OCI-LY1 (cell line): ENCODE data around the gene GARIN5A.

Source experiments
- H2AFZ ChIP-seq: fragments of 200-600 bp; sonication (generic), shearing (Covaris generic); 2 replicates; pipeline ENCODE4 v1.6.0; 2014; ENCODE audit warnings: antibody characterized with exemption, mild to moderate bottlenecking, low read length
- H3F3A ChIP-seq: fragments of 200-600 bp; sonication (generic), shearing (Covaris generic); 2 replicates; pipeline ENCODE4 v1.6.0; 2014; ENCODE audit warnings: mild to moderate bottlenecking, antibody characterized with exemption, low read length, moderate library complexity; ENCODE audit not compliant: insufficient read depth
- H3K27ac ChIP-seq: fragments of 200-600 bp; sonication (generic); 2 replicates; pipeline ENCODE4 v1.5.1; 2014; ENCODE audit warnings: low read length, mixed run types, mild to moderate bottlenecking, low read depth; ENCODE audit not compliant: poor library complexity, severe bottlenecking
- H3K27me3 ChIP-seq: fragments of 200-600 bp; sonication (generic); 2 replicates; pipeline ENCODE4 v1.6.0; 2014; ENCODE audit warnings: antibody characterized with exemption, mild to moderate bottlenecking, low read length, moderate library complexity; ENCODE audit not compliant: insufficient read depth
- H3K36me3 ChIP-seq: fragments of 200-600 bp; sonication (generic); 2 replicates; pipeline ENCODE4 v1.6.1; 2014; ENCODE audit warnings: mild to moderate bottlenecking, antibody characterized with exemption, low read length, moderate library complexity, mixed read lengths; ENCODE audit not compliant: insufficient read depth
- H3K4me1 ChIP-seq: fragments of 200-600 bp; sonication (generic); 2 replicates; pipeline ENCODE4 v1.5.1; 2014; ENCODE audit warnings: mild to moderate bottlenecking, low read length, moderate library complexity; ENCODE audit not compliant: insufficient read depth, severe bottlenecking
- H3K4me2 ChIP-seq: fragments of 200-600 bp; sonication (generic), shearing (Covaris generic); 2 replicates; pipeline ENCODE4 v1.6.1; 2014; ENCODE audit warnings: low read length
- H3K4me3 ChIP-seq: fragments of 200-600 bp; sonication (generic); 2 replicates; pipeline ENCODE4 v1.5.1; 2014; ENCODE audit warnings: low read length, low read depth, mild to moderate bottlenecking, mixed read lengths; ENCODE audit not compliant: poor library complexity, severe bottlenecking
- H3K79me2 ChIP-seq: fragments of 200-600 bp; shearing (Covaris generic); 2 replicates; pipeline ENCODE4 v1.6.1; 2016; ENCODE audit warnings: mixed run types, low read length, mixed read lengths; ENCODE audit not compliant: insufficient read depth
- H3K9ac ChIP-seq: fragments of 200-600 bp; sonication (generic), shearing (Covaris generic); 2 replicates; pipeline ENCODE4 v1.6.1; 2014; ENCODE audit warnings: mild to moderate bottlenecking, low read length, mixed read lengths
- H3K9me2 ChIP-seq: fragments of 200-600 bp; sonication (generic), shearing (Covaris generic); 2 replicates; pipeline ENCODE4 v1.6.1; 2014; ENCODE audit warnings: low read depth, mild to moderate bottlenecking, low read length, mixed read lengths
- H3K9me3 ChIP-seq: fragments of 200-600 bp; shearing (Covaris generic); 2 replicates; pipeline ENCODE4 v1.6.1; 2014; ENCODE audit warnings: low read length, mixed read lengths
- H4K20me1 ChIP-seq: fragments of 200-600 bp; sonication (generic), shearing (Covaris generic); 2 replicates; pipeline ENCODE4 v1.6.0; 2016; ENCODE audit warnings: mild to moderate bottlenecking, low read length; ENCODE audit not compliant: insufficient read depth
- CTCF ChIP-seq: fragments of 200-600 bp; sonication (generic), shearing (Covaris generic); IDR thresholded peaks from 2 replicates; pipeline ENCODE4 v1.5.1; 2017; ENCODE audit warnings: mild to moderate bottlenecking, antibody characterized with exemption, low read length, moderate library complexity, mixed read lengths
- EZH2 ChIP-seq: fragments of 200-600 bp; sonication (generic), shearing (Covaris generic); IDR thresholded peaks from 2 replicates; pipeline ENCODE4 v1.8.0; 2017; ENCODE audit warnings: borderline replicate concordance, mixed run types, mild to moderate bottlenecking, antibody characterized with exemption, low read length, moderate library complexity, mixed read lengths

GARIN5A gene

GRCh38 chr19:50476224-50476906, at the start of gene GARIN5A, which contains the start of gene EMC10:
GARIN5A (minus strand) TSS chr19:50476848; CDS start chr19:50476388, 460 bp downstream.
EMC10 (plus strand) TSS chr19:50476507; CDS start chr19:50476545, 38 bp downstream.
- Histone ChIP-seq H3F3A (no peaks in the 10 kb centered on the region), H3K4me3 (peak within 1 kb of the TSS; percentile 92), H2AFZ (no peak within 1 kb of the TSS), H3K9me3 (peaks cover 5% of the 10 kb centered on the region), H3K9ac (peak within 1 kb of the TSS; percentile 95), H3K36me3 (peaks cover 38% of the 10 kb centered on the region), H3K9me2 (no peaks in the 10 kb centered on the region), H3K4me1 (peaks cover 11% of the 10 kb centered on the region), H3K27ac (peak within 1 kb of the TSS; percentile 70), H3K4me2 (peak within 1 kb of the TSS; percentile 71), H3K27me3 (no peaks in the 10 kb centered on the region), H3K79me2 (no peaks in the 10 kb centered on the region), H4K20me1 (no peaks in the 10 kb centered on the region)
- TF ChIP-seq EZH2 (no peak), CTCF (no peak)

- Histone ChIP-seq H3K4me2 (no peak overlapping the region), H3K27me3 (0 out of 2 replicates have a peak, but pooled peaks cover 4% of the 10 kb centered on the region), H3K36me3 (no peaks in the 10 kb centered on the region), H3K9me2 (no peaks in the 10 kb centered on the region), H3K4me3 (no peak overlapping the region), H3K27ac (no peak overlapping the region), H3K79me2 (no peaks in the 10 kb centered on the region), H2AFZ (no peak overlapping the region), H3F3A (no peaks in the 10 kb centered on the region), H3K4me1 (no peaks in the 10 kb centered on the region), H3K9ac (no peak overlapping the region), H3K9me3 (no peaks in the 10 kb centered on the region), H4K20me1 (no peaks in the 10 kb centered on the region)
- TF ChIP-seq CTCF (no peak), EZH2 (no peak)
Measured at GRCh38 chr19:50522881-50523280, 46.2 kb upstream of the GARIN5A start.

GRCh38 chr19:50520822-50521465, 44.3 kb upstream of the GARIN5A start:
- Histone ChIP-seq H3K9me3 (no peaks in the 10 kb centered on the region), H2AFZ (no peak overlapping the region), H3K79me2 (no peaks in the 10 kb centered on the region), H4K20me1 (no peaks in the 10 kb centered on the region), H3K27me3 (0 out of 2 replicates have a peak, but pooled peaks cover 4% of the 10 kb centered on the region), H3K36me3 (no peaks in the 10 kb centered on the region), H3F3A (no peaks in the 10 kb centered on the region), H3K9ac (no peak overlapping the region), H3K27ac (no peak overlapping the region), H3K4me2 (no peak overlapping the region), H3K9me2 (no peaks in the 10 kb centered on the region), H3K4me1 (no peaks in the 10 kb centered on the region), H3K4me3 (no peak overlapping the region)
- no peak for TF ChIP-seq CTCF
- no peak for TF ChIP-seq EZH2
